AG04450 (cell line): Measurements from ENCODE around the gene TXNRD2. TPM values are rescaled to one million over a fixed set of nuclear protein-coding genes. Genes with fewer than 3 reads are reported as not detected.

ENCODE experiments used
- CTCF ChIA-PET: fragments of 300-600, 350-600 bp; formaldehyde crosslinking; extraction: SDS; loops from one replicate; lab custom pipeline; 2022; ENCODE audit warnings: antibody characterized with exemption, inconsistent platforms; lab: Charles Lee
- POLR2A ChIA-PET: fragments of 350-600 bp; formaldehyde crosslinking; extraction: SDS; loops from one replicate; lab custom pipeline; 2021; ENCODE audit warnings: antibody characterized with exemption, inconsistent platforms; lab: Yijun Ruan, JAX
- DNase-seq: peaks from one replicate; pipeline ENCODE4 v3.0.0-alpha.2; 2011; ENCODE audit warnings: low read depth, low spot score
- H3K27ac ChIP-seq: one replicate; pipeline ENCODE4 v1.5.1; 2012; ENCODE audit warnings: low read depth, low read length, control low read depth
- H3K27me3 ChIP-seq: one replicate; pipeline ENCODE4 v1.6.0; 2012; ENCODE audit warnings: low read length; ENCODE audit not compliant: control insufficient read depth, insufficient read depth
- H3K4me3 ChIP-seq: 2 replicates; pipeline ENCODE4 v1.5.1; 2011; ENCODE audit warnings: mild to moderate bottlenecking, low read depth, low read length, control low read depth
- H3K9me3 ChIP-seq: 2 replicates; pipeline ENCODE4 v1.5.1; 2012; ENCODE audit warnings: low read length; ENCODE audit not compliant: control insufficient read depth, insufficient read depth
- CTCF ChIP-seq: IDR thresholded peaks from 2 replicates; pipeline ENCODE4 v1.5.1; 2011; ENCODE audit warnings: low read depth, low read length, control low read depth, inconsistent platforms
- polyA plus RNA-seq: library from polyadenylated mRNA; depleted of rRNA; stranded (reverse); fragments of >200 nt; gene quantifications from 2 replicates; pipeline ENCODE4 v1.2.3, GENCODE V29; 2011

The TXNRD2 gene
- polyA plus RNA-seq, 1 experiment, result 13.3 TPM

GRCh38 chr22:19868333-19868732 lies 73.3 kb downstream of the TXNRD2 start:
- Histone ChIP-seq H3K27me3 (no peaks in the 10 kb centered on the region), H3K27ac (no peak overlapping the region), H3K4me3 (no peak overlapping the region), H3K9me3 (no peaks in the 10 kb centered on the region; the same call in 1 of the 2 replicates)
- DNase-seq, result no peak
- ChIA-PET POLR2A (no interaction called here), CTCF (no interaction called here)
- TF ChIP-seq CTCF, result no peak

- ChIA-PET CTCF (no interaction called here), POLR2A (no interaction called here)
- no peak overlapping the region for H3K4me3 ChIP-seq
- no peaks in the 10 kb centered on the region; the same call in 1 of the 2 replicates for H3K9me3 ChIP-seq
- H3K27ac ChIP-seq, result no peak overlapping the region
- no peak for DNase-seq
- H3K27me3 ChIP-seq, result no peaks in the 10 kb centered on the region
- TF ChIP-seq CTCF, result no peak
These were observed 74.0 kb downstream of the TXNRD2 start for GRCh38 chr22:19867617-19868016.

GRCh38 chr22:19866665-19867009 lies 75.0 kb downstream of the TXNRD2 start:
- POLR2A ChIA-PET, result no interaction called here

GRCh38 chr22:19865141-19865829 lies 76.3 kb downstream of the TXNRD2 start:
- Histone ChIP-seq H3K27ac (no peak overlapping the region), H3K27me3 (no peaks in the 10 kb centered on the region), H3K4me3 (no peak overlapping the region), H3K9me3 (no peaks in the 10 kb centered on the region)
- CTCF ChIA-PET, result no interaction called here
- POLR2A ChIA-PET, result interaction anchor here (0.6 to 1.5 kb wide), 4 partner anchors 10 to 64 kb away, joined by 3 to 6 read pairs (median 4); no protein-coding TSS in a partner anchor
- no peak for TF ChIP-seq CTCF
- no peak for DNase-seq

More at GRCh38 chr22:19866665-19867009, 75.0 kb downstream of the TXNRD2 start:
- CTCF ChIA-PET, result interaction anchor here (1.0 kb wide), 1 partner anchor 136 kb away, joined by 3 read pairs; no protein-coding TSS in a partner anchor
- no peak overlapping the region for H3K27ac ChIP-seq
- TF ChIP-seq CTCF, result no peak
- no peaks in the 10 kb centered on the region; the same call in 1 of the 2 replicates for H3K9me3 ChIP-seq
- H3K27me3 ChIP-seq, result no peaks in the 10 kb centered on the region
- no peak overlapping the region for H3K4me3 ChIP-seq
- DNase-seq, result no peak

GRCh38 chr22:19864538-19865106 lies 77.0 kb downstream of the TXNRD2 start:
- no peaks in the 10 kb centered on the region for H3K9me3 ChIP-seq
- H3K27me3 ChIP-seq, result no peaks in the 10 kb centered on the region
- CTCF ChIA-PET, result no interaction called here
- POLR2A ChIA-PET, result interaction anchor here (0.7 to 1.5 kb wide), 3 partner anchors 9 to 28 kb away, joined by 3 to 4 read pairs (median 3); no protein-coding TSS in a partner anchor
- H3K27ac ChIP-seq, result no peak overlapping the region
- no peak for TF ChIP-seq CTCF
- DNase-seq, result no peak
- no peak overlapping the region for H3K4me3 ChIP-seq
